Esophagus muscularis mucosa (tissue), 4 donors: ENCODE data around the gene MS4A2. TPM values are rescaled to one million over a fixed set of nuclear protein-coding genes. Genes with fewer than 3 reads are reported as not detected.

ENCODE experiments used
- DNase-seq: peaks from one replicate; pipeline ENCODE4 v3.0.0-alpha.2; 2017; ENCODE audit errors: extremely low spot score
- H3K27ac ChIP-seq, 4 donors: fragments of 200-600 bp; sonication (generic); replicated peaks in 1 of 4; 1 replicate in 3 of 4; 2 replicates in 1 of 4; pipeline ENCODE4 v1.5.1; 2016 to 2019; ENCODE audit warnings: mild to moderate bottlenecking in 1 of 4
- H3K27me3 ChIP-seq, 4 donors: fragments of 200-600 bp; sonication (generic); one replicate each; pipeline versions ENCODE4 v1.5.1 to v1.6.0; 2016 to 2019
- H3K36me3 ChIP-seq, 4 donors: fragments of 200-600 bp; sonication (generic); one replicate each; pipeline ENCODE4 v1.5.1; 2016 to 2019
- H3K4me1 ChIP-seq, 4 donors: fragments of 200-600 bp; sonication (generic); one replicate each; pipeline ENCODE4 v1.5.1; 2016 to 2019
- H3K4me3 ChIP-seq, 4 donors: fragments of 200-600 bp; sonication (generic); 1 replicate in 2 of 4; 2 replicates in 2 of 4; pipeline ENCODE4 v1.5.1; 2016 to 2019; ENCODE audit warnings: mild to moderate bottlenecking in 4 of 4, moderate library complexity in 1 of 4
- H3K9me3 ChIP-seq, 4 donors: fragments of 200-600 bp; sonication (generic); 1 replicate in 3 of 4; 2 replicates in 1 of 4; pipeline ENCODE4 v1.5.1; 2016 to 2019
- CTCF ChIP-seq, 3 experiments: fragments of 200-600 bp in 2 of 3; fragments of 450-650 bp in 1 of 3; sonication (generic) in 2 of 3; IDR thresholded peaks; one replicate each; pipeline ENCODE4 v1.5.1; 2017 to 2019; ENCODE audit warnings: antibody characterized with exemption in 3 of 3, mild to moderate bottlenecking in 2 of 3, moderate library complexity in 1 of 3
- EP300 ChIP-seq: sonication (generic); formaldehyde crosslinking; IDR thresholded peaks from one replicate; pipeline ENCODE4 v1.6.1; 2017; ENCODE audit warnings: antibody characterized with exemption
- POLR2A ChIP-seq: fragments of 450-650 bp; IDR thresholded peaks from one replicate; pipeline ENCODE4 v1.6.1; 2017; ENCODE audit warnings: antibody characterized with exemption, moderate library complexity, mild to moderate bottlenecking, low read depth
- POLR2AphosphoS5 ChIP-seq, 2 donors: sonication (generic); formaldehyde crosslinking; IDR thresholded peaks; one replicate each; pipeline ENCODE4 v1.6.1; 2017; ENCODE audit warnings: antibody characterized with exemption in 2 of 2
- WGBS: methylation state at CpG from one replicate; pipeline ENCODE4 v1.1.5; 2018; 5-methylcytosine and 5-hydroxymethylcytosine counted together
- intact Hi-C: fragments of 100-400 bp; cut with DNase I; formaldehyde crosslinking; loops from one replicate; pipeline ENCODE4 v1.15.1; 2023
- total RNA-seq, 4 donors: library from RNA; depleted of rRNA; stranded (reverse); fragments of >200 nt; gene quantifications; one replicate each; pipeline versions ENCODE4 v1.1.0 to v1.2.1, GENCODE V29; 2016

MS4A2 gene
- total RNA-seq, 4 donors from 2014 or later = 0.32 to 6.0 (median 2.6) TPM

- DNase-seq = no peak
- Histone ChIP-seq H3K4me1 (no peaks in the 10 kb centered on the region), H3K36me3 (no peaks in the 10 kb centered on the region), H3K27ac (no peak overlapping the region), H3K27me3 (no peaks in the 10 kb centered on the region), H3K4me3 (no peak overlapping the region), H3K9me3 (no peaks in the 10 kb centered on the region)
- TF ChIP-seq POLR2AphosphoS5 (IDR thresholded peaks at IDR 0.05) = no peak
- no peak for TF ChIP-seq EP300
- TF ChIP-seq POLR2A = no peak
- no peak for TF ChIP-seq CTCF (IDR thresholded peaks at IDR 0.05)
- 74% methylated on average over 3 of the region's 3 CpGs for WGBS
- intact Hi-C loops = no loop called here
Measured at GRCh38 chr11:60145677-60146076, 57.2 kb downstream of the MS4A2 start.

Other genes starting within 250 kb of the MS4A2 start
- gene CBLIF, start 243.2 kb upstream of the MS4A2 start, total RNA-seq = not detected
- under 1 TPM in 1 of 4 donors, not detected in 3; 0.66 TPM for gene TCN1, start 222.2 kb upstream of the MS4A2 start, total RNA-seq
- gene OOSP3, start 209.9 kb upstream of the MS4A2 start, total RNA-seq = not detected
- gene OOSP1, start 150.2 kb upstream of the MS4A2 start, total RNA-seq = not detected
- gene OOSP4A, start 124.6 kb upstream of the MS4A2 start, total RNA-seq = not detected
- gene OOSP4B, start 71.5 kb upstream of the MS4A2 start, total RNA-seq = not detected
- not detected for gene OOSP2, start 48.3 kb upstream of the MS4A2 start, total RNA-seq
- not detected for gene MS4A3, start 32.0 kb upstream of the MS4A2 start, total RNA-seq
- gene MS4A6A, start 94.4 kb downstream of the MS4A2 start, total RNA-seq = 100 to 1,000 TPM in 1 of 4 donors, 10 to 100 TPM in 3; 47.4 to 143 (median 58.3) TPM
- 1 to 10 TPM in 3 of 4 donors, under 1 TPM in 1; 0.91 to 7.9 (median 2.8) TPM for gene MS4A4E, start 154.5 kb downstream of the MS4A2 start, total RNA-seq
- gene MS4A4A, start 192.0 kb downstream of the MS4A2 start, total RNA-seq = 10 to 100 TPM; 12.3 to 64.6 (median 19.3) TPM
- gene MS4A6E, start 238.6 kb downstream of the MS4A2 start, total RNA-seq = not detected